OCI-LY7 (cell line): Measurements from ENCODE around the gene NOVA1.

Experiments
- CTCF ChIP-seq: fragments of 200-600 bp; sonication (generic); conservative IDR thresholded peaks from 2 replicates; pipeline ENCODE4 v1.5.1; 2014; ENCODE audit warnings: mild to moderate bottlenecking, antibody characterized with exemption, low read length, moderate library complexity, mixed read lengths
- EZH2phosphoT487 ChIP-seq: fragments of 200-600 bp; sonication (generic); IDR thresholded peaks from 2 replicates; pipeline ENCODE4 v1.6.1; 2018; ENCODE audit warnings: low read depth, borderline replicate concordance, mild to moderate bottlenecking, mixed run types, antibody characterized with exemption, low read length, moderate library complexity, mixed read lengths

GRCh38 chr14:26403760-26404159 is 194.1 kb downstream of the NOVA1 start:
- TF ChIP-seq CTCF (no peak), EZH2phosphoT487 (no peak)
